SHP77 treated with DMSO at 0.1 percent for 48 hours (cell line): Measurements from ENCODE around the gene POM121L2.
"Not testable (repeated sequence)": the region's sequence is repeated elsewhere in the genome, so short reads cannot be mapped to it uniquely, and the experiment has no call there.

ENCODE experiments used
- DNase-seq: peaks from one replicate; lab custom pipeline; 2025; lab: John Stamatoyannopoulos, UW

POM121L2 gene

DNA sequence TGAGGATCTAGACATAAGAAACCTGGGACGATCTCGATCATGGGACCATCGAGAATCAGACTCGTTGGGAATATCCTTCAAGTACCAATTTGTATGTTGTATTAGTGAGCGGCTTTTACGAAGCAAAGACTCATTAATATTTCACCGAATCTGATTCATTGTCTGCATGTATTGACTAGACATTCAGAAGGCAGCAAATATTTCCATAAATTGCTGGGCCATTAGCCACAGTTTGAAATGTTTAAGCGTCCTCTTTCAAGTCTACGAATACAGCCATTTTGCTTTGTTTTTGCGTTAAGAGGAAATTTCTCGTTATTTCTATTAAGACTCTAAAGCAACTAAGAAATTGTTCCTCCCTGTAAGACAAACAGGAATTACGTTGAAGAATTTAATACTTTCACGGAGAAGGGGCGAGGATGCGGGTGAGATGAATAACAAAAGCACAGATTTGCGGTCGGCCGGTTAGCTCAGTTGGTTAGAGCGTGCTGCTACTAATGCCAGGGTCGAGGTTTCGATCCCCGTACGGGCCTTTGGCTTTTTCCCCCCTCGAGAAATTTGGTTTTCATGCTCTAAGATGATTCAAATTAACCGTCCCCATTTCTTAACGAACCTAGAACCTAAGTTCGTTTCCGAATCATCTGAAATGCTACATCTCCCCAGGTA is 18.5 kb downstream of the POM121L2 start:
- DNase-seq = peak; percentile 39

DNA sequence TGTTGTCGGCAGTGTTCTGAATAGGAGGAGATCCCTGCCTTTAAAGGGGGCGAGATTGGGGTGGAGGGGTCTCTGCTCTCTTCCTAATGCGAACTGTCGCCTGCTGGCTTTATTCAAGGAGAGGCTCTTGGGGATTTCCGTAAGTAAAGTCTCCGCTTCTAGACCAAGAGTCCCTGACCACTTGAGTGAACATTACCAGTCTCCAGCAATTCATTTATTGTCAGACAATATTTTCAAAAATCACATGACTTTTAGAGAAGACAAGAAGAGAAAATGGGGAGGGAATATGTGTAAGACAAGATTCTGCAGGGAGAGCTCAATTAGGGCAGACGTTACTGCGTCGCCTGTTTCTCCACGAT is 21.2 kb downstream of the POM121L2 start:
- DNase-seq = no peak

DNA sequence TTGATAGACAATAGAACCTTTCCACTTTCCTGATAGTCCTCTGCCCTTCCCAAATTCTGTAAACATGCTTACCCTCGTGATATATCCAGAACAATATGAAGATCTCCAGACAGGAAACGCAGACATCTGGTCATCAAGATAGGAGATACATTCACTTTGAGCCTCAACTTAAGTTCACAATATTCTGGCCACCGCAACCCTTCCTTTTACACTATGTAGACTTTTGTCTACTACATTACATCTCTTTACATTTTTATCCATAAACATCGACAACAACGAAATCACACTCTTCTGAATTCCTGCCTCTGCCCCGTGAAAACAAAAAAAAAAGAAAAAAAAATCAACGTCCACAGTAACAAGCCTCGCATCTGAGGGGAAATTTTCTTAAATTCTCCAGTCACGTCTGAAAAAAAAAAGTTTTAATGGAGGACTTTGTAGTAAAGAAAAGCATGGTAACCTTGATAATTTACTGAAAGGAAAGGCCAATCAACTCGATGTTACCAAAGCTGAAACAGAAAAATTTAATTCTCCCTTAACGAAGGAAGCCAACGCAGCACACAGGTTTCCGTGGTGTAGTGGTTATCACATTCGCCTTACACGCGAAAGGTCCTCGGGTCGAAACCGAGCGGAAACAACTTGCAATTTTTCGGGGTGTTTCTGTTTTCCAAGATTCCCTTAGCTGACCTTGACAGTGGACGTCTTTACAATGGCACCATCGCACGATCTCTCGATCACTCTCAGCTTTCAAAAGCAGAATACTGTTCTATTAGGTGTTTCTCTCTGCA is 21.8 kb downstream of the POM121L2 start:
- no peak for DNase-seq

DNA sequence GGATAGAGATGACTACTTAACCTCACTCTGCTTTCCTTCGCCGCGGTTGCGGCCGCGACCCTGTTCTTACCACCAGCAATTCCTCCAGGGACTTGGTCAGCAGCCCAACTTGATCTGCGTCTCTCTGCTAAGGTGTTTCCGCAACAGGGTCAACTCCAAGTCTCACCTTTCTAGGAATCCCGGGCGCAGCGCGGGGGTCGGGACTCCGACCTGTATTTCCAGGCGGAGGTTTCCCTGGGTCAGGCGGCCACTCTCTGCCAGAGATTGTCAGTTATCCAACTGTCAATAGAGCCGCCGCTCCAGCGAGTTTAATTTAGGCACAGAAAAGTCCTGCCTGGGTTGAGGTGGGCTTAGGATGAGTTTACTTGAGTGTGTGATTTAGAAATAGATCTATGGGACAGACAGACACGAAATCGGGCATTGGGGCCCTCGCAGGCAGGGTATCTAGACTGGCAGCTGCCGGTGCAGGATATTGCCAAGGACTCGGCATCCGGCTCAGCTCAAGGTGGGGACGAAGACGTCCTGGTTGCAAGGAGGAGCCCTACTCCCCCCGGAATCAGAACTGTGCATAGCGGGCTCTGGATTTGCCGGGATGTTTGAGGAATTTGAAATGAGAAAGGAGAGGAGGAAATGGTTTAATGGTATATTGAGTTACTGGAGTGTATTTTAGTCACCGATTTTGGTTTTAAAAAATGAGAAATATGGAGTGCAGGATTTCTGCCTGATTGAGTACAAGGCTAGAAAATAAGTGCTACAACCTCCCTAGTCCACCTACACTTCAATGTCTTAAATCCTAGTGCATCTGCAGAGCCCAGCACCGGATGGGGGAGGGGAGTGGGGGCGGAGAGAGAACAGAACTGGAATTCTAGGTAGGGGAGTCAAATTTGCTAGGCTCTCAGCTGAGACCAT is 23.7 kb downstream of the POM121L2 start:
- DNase-seq = no peak

DNA sequence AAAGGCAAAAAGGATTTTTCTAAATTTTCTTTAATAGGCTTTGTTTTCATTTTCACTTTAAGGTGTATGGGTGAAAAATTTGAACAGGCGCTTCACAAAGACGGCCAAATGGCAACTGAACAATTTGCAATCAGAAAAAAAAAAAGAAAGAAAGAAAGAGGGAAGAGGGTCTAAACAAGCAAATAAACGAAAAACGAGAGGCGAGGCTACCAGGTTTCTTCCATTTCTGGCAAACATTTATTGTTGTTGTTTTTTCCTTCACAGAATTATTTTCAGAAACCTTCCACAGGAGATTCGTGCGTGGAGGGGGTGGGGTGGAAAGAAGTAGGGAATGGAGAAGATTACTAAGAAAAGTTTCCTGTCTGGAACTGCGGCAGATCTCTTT is 24.3 kb downstream of the POM121L2 start:
- no peak for DNase-seq

DNA sequence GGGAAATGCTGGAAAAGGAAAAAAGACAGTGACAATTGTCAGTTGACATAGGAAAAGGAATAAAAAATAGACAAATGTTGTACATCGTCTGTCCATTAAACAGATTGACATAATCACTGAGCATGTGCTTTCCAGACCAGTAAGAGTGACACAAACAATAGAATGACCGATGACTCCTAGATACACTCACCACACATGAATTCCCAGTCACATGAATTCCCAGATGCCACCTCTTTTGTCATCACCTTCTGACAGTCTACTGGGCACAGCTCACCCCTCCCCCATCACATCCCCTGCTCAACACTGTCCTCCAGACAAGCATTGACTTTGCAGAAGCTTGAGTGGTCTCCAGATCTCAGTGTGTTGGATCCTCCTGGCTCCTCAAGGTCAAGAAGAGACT is 25.9 kb downstream of the POM121L2 start:
- no peak for DNase-seq

DNA sequence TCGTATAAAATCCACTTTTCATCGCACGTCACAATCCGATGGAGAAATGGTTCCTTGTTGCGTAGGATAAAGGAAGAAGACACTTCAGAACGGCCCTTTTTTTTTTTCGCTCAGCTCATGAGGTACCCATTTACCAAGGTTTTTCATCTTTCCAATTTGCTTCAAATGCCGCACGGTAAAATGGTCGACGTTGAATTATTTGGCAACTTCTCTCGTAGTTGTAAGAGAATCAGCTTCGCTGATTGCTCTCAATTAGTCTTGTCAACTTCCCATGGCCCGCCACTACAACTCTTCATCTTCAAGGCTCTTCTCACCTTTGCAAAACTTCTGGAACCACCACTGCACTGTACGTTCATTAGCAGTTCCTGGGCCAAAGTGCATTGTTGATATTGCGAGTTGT is 28.8 kb downstream of the POM121L2 start:
- DNase-seq = no peak

DNA sequence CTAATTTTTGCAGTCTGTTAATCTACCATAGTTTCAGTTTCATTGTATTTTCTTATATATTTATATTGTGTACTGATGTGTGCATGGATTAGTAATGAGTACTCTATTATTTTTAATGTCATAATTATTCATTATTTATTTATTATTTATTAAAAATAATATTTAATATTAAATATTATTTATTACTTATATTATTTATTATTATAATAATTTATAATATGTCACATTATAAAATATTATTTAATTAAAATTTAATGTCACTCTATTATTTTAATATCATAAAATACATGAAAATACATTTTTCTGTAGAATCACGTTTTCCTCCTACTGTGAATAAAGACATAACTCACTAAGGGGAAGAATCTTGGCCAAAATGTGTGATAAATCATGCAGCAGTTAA is 30.5 kb downstream of the POM121L2 start:
- no peak for DNase-seq

DNA sequence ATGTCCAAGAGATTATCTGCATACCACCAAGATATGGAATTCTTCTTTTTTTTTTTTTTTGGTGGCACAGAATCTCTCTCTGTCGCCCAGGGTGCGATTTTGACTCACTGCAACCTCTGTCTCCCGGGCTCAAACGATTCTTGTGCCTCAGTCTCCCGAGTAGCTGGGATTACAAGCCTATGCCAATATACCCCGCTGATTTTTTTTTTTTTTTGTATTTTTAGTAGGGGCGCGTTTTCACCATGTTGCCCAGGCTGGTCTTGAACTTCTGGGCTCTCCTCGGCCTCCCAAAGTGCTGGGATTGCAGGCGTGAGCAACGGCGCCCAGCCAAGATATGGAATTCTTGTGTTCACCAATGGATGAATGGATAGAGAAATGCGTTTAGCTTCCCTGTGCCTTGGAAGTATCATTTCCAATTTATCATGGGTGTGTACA is 31.0 kb downstream of the POM121L2 start:
- DNase-seq = peak; percentile 19

DNA sequence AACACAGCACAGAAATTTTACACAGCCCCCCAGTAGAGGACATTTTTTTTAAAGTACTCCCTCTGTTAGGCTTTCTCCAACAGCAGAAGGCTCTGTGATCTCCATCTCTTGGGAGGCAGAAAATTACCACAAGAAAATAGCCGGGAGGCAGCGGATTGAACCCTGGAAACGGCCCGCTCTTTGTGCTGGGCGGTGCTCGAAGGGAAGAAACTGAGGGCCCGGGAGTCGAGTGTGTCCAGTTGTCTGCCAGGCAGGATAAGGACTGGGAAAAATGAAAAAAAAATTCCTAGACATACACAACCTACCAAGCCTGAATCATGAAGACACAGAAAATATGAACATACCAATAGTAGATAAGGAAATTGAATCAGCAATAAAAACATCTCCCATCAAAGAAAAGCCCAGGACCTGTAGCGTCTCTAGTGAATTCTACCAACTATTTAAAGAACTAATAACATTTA is 31.5 kb downstream of the POM121L2 start:
- peak; percentile 32 for DNase-seq

DNA sequence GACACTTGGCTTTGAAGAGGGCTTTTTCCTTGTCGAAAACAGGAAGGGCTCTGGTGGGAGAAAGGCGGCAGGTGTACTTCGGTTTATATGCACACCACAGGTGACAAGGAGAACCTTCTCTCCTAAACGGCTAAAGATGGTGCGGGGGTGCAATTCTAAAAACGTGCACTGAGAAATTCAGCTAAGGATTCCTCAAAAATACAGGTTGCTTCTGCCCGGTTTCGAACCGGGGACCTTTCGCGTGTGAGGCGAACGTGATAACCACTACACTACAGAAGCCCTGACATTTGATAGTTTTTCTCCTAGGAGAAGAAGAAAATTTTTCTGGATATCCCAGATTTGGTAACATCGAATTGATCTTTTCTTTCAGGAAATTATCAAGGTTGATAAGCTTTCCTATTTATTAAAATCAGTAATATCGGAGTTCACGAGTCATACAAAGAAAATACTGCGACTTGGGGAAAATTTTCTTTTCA is 32.0 kb downstream of the POM121L2 start:
- peak; percentile 43 for DNase-seq

DNA sequence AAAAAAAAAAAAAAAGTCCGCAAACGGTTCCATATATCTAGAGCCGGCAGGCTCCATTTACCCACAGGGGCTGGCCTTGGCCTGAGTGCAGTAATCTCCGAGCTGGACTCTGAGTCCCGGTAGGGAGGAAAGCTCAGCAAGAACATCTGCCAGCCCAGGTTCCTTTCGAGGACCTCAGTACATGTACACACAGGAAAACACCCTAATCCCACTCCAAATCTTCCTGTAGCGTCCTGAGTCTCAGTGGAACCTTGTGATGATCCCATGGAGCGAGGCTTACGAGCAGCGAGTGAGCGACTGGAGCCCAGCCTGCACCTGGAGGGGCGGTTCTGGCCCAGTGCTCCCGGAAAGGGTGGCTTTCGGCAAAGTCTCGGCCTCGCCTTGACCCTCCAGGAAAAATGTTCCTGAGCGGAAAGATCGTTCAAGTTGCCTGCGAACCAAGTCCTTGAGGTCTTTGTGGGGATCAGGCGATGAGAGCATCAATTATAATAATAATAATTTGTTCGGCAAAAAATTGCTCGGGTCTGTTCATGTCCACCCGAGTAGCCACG is 32.5 kb downstream of the POM121L2 start:
- peak; percentile 43 for DNase-seq

DNA sequence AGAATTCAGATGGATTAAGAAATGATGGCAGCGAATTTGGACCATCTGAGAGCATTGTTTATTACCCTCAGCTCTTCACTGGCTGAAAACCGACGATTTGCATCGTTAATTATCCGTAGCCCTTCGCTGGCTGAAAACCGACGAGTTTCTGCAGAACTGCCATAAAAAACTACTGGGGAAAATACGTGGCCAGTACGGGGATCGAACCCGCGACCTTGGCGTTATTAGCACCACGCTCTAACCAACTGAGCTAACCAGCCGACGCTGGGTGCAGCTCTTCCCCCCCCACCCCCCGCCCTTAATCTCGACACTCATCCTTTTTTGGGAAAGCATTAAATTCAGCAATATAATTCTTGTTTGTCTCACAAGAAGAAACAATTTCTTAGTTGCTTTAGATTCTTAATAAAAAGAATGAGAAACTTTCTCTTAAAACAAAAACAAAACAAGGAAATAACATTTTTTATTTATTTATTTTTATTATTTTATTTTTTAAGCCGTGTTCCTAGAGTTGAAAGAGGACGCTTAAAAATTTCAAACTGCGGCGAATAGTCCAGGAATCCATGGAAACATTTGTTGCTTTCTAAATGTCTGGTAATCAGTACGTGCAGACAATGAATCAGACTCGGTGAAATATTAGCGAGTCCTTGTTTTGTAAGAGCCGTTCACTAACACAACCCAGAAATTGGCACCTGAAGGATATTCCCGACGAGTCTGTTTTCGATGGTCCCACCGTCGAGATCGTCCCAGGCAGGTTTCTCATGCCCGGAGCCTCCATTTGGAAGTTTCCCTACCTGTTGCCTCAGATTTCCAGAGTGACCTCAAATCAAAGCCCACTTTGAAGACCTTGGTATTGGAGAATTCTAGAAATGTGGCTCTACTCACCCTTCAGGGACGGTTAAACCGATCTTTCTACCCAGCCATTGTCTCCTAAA is 36.8 kb downstream of the POM121L2 start:
- DNase-seq = no peak

DNA sequence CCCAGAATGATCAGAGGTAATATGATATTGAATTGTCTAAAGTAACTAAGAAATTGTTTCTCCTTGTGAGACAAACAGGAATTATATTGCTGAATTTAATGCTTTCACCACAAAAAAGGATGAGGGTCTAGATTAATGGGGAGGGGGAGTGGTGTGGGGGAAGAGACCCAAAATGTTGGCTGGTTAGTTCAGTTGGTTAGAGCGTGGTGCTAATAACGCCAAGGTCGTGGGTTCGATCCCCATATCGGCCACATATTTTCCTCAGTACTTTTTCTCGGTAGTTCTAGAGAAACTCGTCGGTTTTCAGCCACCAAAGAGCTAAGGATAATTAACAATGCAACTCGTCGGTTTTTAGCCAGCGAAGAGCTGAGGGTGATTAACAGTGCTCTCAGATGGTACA is 38.3 kb downstream of the POM121L2 start:
- DNase-seq = no peak

DNA sequence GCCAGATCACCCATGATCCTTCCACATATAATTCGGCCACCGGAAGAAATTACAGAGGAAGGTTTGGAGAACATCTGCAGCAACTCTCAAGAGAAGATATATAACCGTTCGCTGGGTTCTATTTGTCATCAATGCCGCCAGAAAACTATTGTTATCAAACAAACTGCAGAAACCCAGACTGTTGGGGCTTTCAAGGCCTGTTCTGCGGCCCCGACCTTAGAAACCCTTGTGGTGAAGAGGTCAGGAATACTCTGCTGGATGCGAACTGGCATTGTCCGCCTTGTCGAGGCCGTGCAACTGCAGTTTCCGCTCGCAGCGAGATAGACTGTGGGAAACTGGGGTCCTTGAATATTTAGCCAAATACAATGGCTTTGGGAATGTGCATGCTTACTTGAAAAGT is 43.3 kb downstream of the POM121L2 start:
- DNase-seq = no peak

DNA sequence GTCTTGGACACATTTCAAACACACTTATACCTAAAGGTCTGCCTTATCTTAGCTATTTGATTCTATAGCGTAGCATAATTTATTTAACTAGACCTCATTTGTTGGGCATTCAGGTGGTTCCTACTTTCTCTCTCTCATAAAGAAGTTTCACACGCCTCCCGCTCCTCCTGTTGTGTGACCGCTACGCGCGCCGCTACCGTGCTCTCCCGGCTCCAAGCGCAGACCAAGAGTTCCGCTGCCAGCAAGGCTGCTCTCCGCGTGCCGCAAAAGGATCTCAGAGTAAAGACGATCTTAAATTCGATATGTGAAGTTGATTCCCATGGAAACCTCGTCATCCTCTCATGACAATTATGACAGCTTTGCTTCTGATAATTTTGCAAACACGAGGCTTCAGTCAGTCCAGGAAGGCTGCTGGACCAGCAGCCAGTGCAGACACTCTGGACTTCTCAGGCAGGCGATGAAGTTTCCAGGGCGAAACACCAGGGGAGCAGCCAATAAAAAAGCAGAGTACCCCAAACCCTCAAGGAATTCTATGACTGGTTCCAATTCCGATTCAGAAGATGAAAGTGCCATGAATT is 44.1 kb downstream of the POM121L2 start:
- DNase-seq = no peak

DNA sequence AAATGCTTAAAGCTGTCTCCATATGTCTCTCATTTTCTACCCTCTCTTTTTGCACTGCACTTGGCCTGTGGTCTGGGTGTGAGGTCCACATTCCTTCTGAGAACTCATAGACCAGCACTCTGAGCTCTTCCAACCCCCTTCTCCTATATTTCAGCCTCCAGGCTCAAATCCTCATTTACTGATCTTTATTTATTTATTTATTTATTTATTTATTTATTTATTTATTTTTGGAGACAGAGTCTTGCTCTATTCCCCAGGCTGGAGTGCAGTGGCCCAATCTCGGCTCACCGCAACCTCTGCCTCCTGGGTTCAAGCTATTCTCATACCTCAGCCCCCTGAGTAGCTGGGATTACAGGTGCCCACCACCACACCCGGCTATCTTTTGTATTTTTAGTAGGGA is 45.1 kb downstream of the POM121L2 start:
- not testable (repeated sequence) for DNase-seq

DNA sequence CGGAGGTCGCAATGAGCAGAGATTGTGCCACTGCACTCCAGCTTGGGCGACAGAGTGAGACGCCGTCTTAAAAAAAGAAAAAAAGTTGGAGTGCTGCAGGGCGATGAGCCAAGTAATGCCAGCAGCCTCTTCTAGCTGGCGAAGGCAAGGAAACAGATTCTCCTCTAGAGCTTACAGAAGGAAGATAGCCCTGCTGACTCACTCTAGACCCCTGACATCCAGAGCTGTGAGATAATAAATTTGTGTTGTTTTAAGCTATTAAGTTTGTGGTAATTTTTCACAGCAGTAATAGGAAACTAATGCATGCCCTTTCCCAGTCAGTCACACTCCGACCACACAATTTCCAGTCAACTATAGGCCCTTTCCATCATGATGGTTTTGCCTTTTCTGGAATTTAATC is 48.2 kb downstream of the POM121L2 start:
- no peak for DNase-seq

DNA sequence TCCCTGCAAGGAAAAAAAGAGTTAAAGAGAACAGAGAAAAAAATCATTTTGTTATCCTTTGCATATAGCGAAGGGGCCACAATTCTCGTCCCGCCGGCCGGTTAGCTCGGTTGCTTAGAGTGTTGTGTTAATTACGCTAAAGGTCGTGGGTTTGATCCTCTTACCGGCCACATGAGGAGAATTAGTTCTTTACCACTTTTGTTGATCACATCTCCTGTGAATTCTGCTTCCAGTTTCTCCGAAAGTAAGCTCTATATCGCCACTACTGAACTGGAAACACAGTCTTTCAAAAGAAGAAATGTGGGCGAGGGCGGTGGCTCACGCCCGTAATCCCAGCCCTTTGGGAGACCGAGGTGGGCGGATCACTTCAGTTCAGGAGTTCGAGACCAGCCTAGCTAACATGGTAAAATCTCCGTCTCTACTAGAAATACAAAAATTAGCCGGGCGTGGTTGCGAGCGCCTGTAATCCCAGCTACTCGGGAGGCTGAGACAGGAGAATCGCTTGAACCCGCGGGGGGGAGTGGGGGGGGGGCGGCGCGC is 51.2 kb downstream of the POM121L2 start:
- DNase-seq = no peak

DNA sequence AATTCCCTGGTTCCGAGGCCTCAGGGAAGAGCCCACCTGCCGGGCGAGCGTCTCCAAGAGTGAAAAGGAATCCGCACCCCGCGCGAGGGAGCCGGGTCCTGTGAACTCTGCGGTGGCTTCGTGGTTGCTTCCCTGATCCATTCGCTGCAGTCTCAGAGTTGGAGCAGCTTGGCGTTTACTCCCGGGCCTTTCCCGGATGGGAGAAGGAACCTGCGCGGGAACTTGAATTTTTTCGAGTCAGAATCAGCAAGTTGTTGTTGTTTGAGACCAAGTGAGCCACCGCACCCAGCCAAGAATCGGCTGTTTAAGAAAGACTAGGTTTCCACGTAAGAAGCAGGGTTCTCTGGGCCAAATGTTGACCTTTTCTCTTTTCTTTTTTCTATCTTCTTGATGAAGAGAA is 51.7 kb downstream of the POM121L2 start:
- no peak for DNase-seq
